T-helper 9 cell (primary cell): ENCODE measurements around the gene SLC35F2.
"Not testable (repeated sequence)": the region's sequence is repeated elsewhere in the genome, so short reads cannot be mapped to it uniquely, and the experiment has no call there.

Experiments used
- DNase-seq: peaks from one replicate; pipeline ENCODE4 v3.0.0-alpha.2; 2020
- total RNA-seq, 2 donors: gene quantifications; one replicate each; lab custom pipeline; 2026; lab: John Stamatoyannopoulos, UW

Gene SLC35F2
- 18.8 to 54.9 reads per million in 2 donors for total RNA-seq

DNA sequence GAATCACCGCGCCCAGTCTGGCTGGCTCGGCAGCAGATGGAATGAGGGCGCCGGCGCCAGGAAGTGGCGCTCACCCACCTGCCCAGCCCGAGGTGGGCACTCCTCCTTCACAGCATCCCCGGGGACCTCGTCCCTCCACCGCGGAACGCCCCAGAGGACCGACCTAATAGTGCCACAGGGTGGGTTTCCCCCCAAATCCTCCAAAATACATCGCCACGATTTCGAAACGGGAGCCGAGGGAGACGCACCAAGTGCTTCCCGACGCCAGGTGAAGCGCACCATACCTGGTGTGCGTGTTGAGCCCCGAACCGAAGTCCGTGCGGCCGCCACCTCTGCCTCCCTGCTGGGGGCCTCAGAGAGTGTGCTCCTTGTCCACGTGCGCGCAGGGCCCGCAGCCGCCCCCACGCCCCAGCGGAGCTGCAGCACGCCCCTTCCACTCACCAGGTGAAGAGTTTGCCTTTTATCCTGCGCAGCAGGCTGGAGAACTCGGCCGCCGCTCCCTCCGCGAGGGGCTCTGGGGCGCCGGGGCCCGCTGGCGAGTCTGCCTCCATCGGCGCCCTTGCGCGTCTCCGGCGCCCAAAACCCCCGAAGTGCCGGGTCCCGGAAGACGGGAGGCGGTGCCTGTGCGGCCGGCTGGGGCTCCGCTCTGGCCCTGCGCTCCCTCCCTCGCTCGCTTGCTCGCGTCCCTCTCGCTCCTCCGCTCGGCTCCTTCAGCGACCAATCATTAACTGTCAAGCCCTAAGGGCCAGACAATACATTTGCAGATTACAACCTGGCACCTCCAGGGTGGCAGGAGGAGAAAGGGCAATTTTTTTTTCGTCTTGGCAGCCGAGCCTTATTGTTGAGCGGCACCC, at the start of gene SLC35F2:
Gene SLC35F2 (minus strand): TSS at position 571 of the 854 bp plus-strand sequence. CDS start 20 bp downstream, at position 551.
- DNase-seq: peak; percentile 46

- DNase-seq: no peak
Observed at GRCh38 chr11:107908211-107908610, 49.6 kb upstream of the SLC35F2 start.

DNA sequence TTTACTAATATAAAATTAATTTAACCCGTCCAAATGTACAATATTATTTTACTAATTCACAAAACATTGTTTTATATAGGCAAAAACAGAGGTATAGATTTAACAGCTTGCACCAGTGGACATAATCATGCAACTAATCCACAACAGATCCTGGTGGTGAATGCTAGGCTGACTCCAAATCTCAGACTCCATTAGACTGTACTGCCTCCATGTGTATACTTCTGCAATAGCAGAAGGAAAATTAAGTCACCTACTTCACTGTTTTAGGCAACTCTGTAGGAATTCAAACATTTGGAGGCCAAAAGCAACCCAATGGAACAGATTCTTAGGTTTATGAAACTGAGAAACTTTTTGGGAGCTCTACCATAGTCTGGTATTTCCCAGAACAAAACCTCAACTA, 39.7 kb upstream of the SLC35F2 start:
- no peak for DNase-seq

DNA sequence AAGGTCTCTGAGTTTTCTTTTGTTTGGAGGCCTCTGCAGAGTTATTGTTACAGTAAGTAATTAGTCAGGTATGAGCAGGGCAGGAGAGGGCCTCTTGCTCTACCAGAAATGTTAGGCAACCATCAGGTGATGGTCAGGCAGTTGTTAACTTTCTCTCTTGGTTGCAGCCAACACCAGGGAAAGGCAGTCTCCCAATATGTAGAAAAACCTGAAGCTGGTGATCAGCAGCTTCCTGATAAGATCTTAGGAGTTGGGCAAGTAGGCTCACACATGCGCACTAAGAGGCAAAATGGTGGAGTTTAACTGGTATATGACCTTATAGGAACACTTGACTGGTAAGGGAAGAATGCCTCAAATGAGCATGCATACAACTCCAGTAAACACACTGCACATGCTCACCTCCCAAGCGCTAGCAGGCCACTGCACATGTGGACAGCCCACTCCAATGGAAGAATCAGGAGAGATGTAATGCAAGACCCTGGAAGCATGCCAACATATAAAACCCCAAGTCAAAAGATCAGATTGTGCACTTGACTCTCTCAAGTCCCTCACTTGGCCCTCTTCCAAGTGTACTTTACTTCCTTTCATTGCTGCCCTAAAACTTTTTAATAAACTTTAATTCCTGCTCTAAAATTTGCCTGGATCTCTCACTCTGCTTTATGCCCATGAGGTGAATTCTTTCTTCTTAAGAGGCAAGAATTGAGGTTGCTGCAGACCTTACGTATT, 23.7 kb upstream of the SLC35F2 start:
- DNase-seq: no peak

- DNase-seq: not testable (repeated sequence)
Observed at GRCh38 chr11:107881471-107881870, 22.9 kb upstream of the SLC35F2 start.

GRCh38 chr11:107876141-107876540, 17.6 kb upstream of the SLC35F2 start:
- no peak for DNase-seq

GRCh38 chr11:107864591-107864990, 6.0 kb upstream of the SLC35F2 start:
- DNase-seq: no peak

DNA sequence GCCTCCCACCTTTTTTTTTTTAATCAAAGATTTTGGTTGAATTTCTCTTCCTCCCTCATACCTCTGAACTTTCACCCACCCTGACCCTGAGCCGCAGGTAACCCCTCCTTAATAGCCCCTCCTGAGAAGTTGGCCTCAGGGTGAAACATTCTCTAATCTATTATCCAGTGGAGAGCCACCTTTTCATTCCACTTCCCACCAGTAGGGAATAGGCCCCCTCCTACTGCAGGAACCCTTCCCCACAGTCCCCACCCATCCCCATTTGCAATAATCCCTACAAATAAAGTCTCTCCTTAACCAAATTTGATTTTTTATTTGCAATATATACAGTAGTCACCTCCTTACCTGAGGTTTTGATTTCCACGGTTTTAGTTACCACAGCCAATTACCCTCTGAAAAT, 2.1 kb upstream of the SLC35F2 start:
- no peak for DNase-seq

DNA sequence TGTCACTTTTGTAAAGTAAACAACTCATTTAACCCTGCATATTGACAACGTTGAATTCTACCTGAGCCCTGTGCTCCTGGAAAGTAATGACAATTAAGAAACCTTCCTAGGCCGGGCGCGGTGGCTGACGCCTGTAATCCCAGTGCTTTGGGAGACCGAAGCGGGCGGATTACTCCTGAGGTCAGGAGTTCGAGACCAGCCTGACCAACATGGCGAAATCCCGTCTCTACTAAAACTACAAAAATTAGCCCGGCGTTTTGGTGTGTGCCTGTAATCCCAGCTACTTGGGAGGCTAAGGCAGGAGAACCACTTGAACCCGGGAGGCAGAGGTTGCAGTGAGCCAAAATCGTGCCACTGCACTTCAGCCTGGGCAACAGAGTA, 1.6 kb upstream of the SLC35F2 start:
- DNase-seq: not testable (repeated sequence)

GRCh38 chr11:107859459-107860239, 1.1 kb upstream of the SLC35F2 start:
- peak; percentile 13 for DNase-seq

GRCh38 chr11:107857550-107858216, 904 bp downstream of the SLC35F2 start:
- DNase-seq: no peak

DNA sequence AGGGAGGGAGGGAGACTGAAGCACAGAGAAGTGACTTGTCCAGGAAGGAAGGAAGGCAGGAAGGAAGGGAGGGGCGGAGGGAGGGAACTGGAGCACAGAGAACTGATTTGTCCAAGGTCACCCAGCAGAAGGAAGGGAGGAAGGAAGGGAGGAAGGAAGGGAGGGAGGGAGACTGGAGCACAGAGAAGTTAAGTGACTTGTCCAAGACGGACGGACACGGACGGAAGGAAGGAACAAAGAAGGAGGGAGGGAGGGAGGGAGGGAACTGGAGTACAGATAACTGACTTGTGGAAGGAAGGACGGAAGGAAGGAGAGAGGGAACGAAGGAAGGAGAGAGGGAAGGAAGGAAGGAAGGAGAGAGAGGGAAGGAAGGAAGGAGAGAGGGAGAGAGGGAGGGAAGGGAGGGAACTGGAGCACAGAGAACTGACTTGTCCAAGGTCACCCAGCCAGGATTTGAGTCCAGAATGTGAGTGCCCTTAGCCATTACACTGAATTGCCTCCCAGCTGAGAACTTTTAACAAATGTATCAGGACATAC, 1.5 kb downstream of the SLC35F2 start:
- no peak for DNase-seq

GRCh38 chr11:107856180-107856980, 2.2 kb downstream of the SLC35F2 start:
- no peak for DNase-seq

DNA sequence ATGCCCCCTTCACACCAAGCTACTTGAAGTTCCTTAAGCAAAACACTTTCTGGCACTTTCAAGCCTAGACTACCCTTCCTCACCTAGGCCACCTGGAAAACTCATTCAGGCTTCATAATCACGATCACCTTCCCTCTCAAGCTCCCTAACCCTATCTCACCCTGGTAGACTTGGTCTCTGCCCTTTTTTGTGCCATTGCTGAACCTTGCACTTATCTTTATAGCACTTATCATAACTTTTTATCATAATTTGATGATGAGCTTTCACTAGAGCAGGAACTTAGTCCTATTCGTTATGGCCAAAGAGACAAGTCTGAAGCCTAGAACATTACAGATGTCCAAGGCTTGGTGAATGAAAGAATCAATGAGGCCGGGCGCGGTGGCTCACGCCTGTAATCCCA, 5.5 kb downstream of the SLC35F2 start:
- DNase-seq: no peak

DNA sequence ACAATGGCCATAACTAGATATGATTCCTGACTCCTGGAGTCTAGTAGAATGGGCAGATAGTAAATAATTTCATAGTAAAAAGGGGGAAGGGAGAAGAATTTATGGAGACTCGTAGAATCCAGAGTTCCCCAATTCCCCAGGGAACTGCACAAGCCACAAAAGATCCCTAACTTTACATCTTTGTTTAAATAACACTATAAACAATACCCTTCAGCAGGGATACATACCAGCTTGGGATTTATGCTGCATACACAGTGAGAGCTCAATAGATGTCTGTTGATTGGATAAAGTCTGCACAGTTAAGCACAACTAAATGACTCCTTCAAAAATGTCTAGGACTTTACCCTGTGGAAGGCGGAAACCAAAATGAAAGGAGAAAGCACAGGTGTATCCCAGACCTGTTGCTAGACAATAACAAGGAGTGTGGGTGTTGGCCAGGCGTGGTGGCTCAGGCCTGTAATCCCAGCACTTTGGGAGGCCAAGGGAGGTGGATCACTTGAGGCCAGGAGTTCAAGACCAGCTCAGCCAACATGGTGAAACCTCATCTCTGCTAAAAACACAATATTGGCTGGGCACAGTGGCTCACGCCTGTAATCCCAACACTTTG, 6.8 kb downstream of the SLC35F2 start:
- DNase-seq: no peak

DNA sequence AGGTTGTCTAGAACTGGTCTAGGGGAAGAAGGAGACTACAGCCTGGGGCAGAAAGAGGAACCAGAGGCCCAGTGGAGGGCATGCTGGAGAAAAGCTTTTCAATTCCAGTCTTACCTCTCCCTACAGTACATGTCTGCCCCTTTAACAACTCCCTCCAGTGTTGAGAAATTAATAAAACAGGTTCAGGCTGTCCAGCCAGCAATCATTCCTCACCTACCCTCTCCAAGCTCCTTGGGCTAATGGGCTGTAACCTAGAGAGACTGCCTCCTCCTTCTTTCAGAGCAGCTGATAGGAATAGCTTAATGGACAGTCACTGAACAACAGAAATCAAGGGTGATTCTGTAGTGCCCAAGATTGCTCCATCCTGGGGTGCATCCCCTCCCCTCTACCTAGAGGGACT, 8.8 kb downstream of the SLC35F2 start:
- DNase-seq: no peak

DNA sequence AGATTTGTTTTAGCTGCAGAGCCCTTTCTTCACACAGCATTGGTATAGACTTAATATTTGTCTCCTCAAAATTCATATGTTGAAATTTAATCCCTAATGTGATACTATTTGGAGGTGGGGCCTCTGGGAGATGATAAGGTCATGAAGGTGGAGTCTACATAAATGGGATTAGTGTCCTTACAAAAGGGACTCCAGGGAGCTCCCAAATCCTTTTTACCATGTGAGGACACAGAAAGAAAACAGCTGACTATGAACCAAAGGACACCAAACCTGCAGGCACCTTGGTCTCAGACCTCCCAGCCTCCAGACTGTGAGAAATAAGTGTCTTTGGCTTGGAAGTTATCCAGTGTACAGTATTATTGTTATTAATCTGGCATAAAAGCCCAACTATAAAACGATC, 10.2 kb downstream of the SLC35F2 start:
- DNase-seq: no peak

GRCh38 chr11:107847184-107847583, 11.4 kb downstream of the SLC35F2 start:
- DNase-seq: no peak

- DNase-seq: no peak
Observed at GRCh38 chr11:107844041-107844440, 14.5 kb downstream of the SLC35F2 start.

GRCh38 chr11:107842412-107843100, 16.0 kb downstream of the SLC35F2 start:
- no peak for DNase-seq
